HepG2 (cell line): ENCODE data around the gene DOHH. TPM values are rescaled to one million over a fixed set of nuclear protein-coding genes. Genes with fewer than 3 reads are reported as not detected.

Experiments
- ATAC-seq: fragments of 200-7000 bp; cut with Tn5 transposase; 3 replicates; pipeline ENCODE4 v1.9.1; 2020; ENCODE audit warnings: mild to moderate bottlenecking, moderate library complexity
- BruUV-seq: library from RNA; stranded (reverse); fragments of 400-500 nt; replicated peaks from 2 replicates; lab custom pipeline; 2021; lab: Mats Ljungman, UMichigan
- CTCF ChIA-PET: fragments of 300-600 bp; formaldehyde crosslinking; extraction: SDS; loops from one replicate; lab custom pipeline; 2021; ENCODE audit warnings: low total read pairs, inconsistent platforms, low intra/inter-chr PET ratio; lab: Yijun Ruan, JAX
- POLR2A ChIA-PET: fragments of 350-600 bp; sonication (Branson Sonifier 250); formaldehyde crosslinking; loops from one replicate; lab custom pipeline; 2020; ENCODE audit warnings: antibody characterized with exemption, inconsistent platforms; lab: Yijun Ruan, JAX
- DNase-seq: peaks from one replicate; pipeline ENCODE4 v3.0.0-alpha.2; 2015; ENCODE audit warnings: low spot score
- FAIRE-seq: peaks from 3 replicates; lab custom pipeline; 2011; peaks lifted over from hg19 to GRCh38; lab: Jason Lieb, UNC
- H2AFZ ChIP-seq: one replicate; pipeline ENCODE4 v1.6.1; 2011; ENCODE audit warnings: low read length, inconsistent platforms
- H3K27ac ChIP-seq: fragments of 300-600 bp; 3 replicates; pipeline ENCODE4 v1.8.0; 2011; ENCODE audit warnings: mixed run types, mild to moderate bottlenecking, mixed read lengths, low read length, inconsistent platforms; ENCODE audit not compliant: insufficient read depth; ENCODE audit errors: extremely low read length
- H3K27me3 ChIP-seq, 2 experiments: fragments of 200-600 bp in 1 of 2; 2 replicates in 1 of 2; 3 replicates in 1 of 2; pipeline versions ENCODE4 v1.6.0 to v1.8.0; 2011; ENCODE audit warnings: low read length in 2 of 2, mild to moderate bottlenecking in 2 of 2, moderate library complexity in 2 of 2, inconsistent platforms in 1 of 2; ENCODE audit not compliant: insufficient read depth in 2 of 2, control insufficient read depth in 1 of 2
- H3K36me3 ChIP-seq, 2 experiments: fragments of 200-600 bp in 1 of 2; replicated peaks in 1 of 2; 2 replicates in 1 of 2; 3 replicates in 1 of 2; pipeline versions ENCODE4 v1.5.1 to v1.8.0; 2011; ENCODE audit warnings: low read length in 2 of 2, inconsistent platforms in 1 of 2; ENCODE audit not compliant: insufficient read depth in 2 of 2, control insufficient read depth in 1 of 2
- H3K4me1 ChIP-seq: 2 replicates; pipeline ENCODE4 v1.5.1; 2012; ENCODE audit warnings: low read length, inconsistent platforms; ENCODE audit not compliant: insufficient read depth
- H3K4me2 ChIP-seq: 2 replicates; pipeline ENCODE4 v1.6.0; 2011; ENCODE audit warnings: low read depth, low read length, inconsistent platforms
- H3K4me3 ChIP-seq, 3 experiments: fragments of 200-600 bp in 1 of 3; sonication (generic), shearing (Covaris generic) in 1 of 3; replicated peaks in 1 of 3; 2 replicates each; pipeline ENCODE4 v1.5.1; 2011 to 2016; ENCODE audit warnings: low read length in 3 of 3, inconsistent platforms in 2 of 3, low read depth in 2 of 3, mild to moderate bottlenecking in 2 of 3, control low read depth in 1 of 3, mixed read lengths in 1 of 3; ENCODE audit not compliant: insufficient read depth in 1 of 3
- H3K79me2 ChIP-seq: one replicate; pipeline ENCODE4 v1.6.1; 2011; ENCODE audit warnings: low read length, inconsistent platforms; ENCODE audit not compliant: insufficient read depth
- H3K9ac ChIP-seq: 2 replicates; pipeline ENCODE4 v1.6.0; 2011; ENCODE audit warnings: mild to moderate bottlenecking, low read depth, low read length, inconsistent platforms; ENCODE audit not compliant: insufficient read depth
- H3K9me3 ChIP-seq: 2 replicates; pipeline ENCODE4 v1.5.1; 2012; ENCODE audit warnings: mild to moderate bottlenecking, low read length
- H4K20me1 ChIP-seq: 2 replicates; pipeline ENCODE4 v1.6.0; 2011; ENCODE audit warnings: inconsistent platforms, mild to moderate bottlenecking, low read length, moderate library complexity; ENCODE audit not compliant: insufficient read depth
- AGO2 ChIP-seq: fragments of 200-400 bp; formaldehyde crosslinking; optimal IDR thresholded peaks from 2 replicates; pipeline ENCODE3; 2017; ENCODE audit warnings: mild to moderate bottlenecking, low read depth, low read length, moderate library complexity
- ARHGAP35 ChIP-seq: sonication (generic); formaldehyde crosslinking; IDR thresholded peaks from 2 replicates; pipeline ENCODE4 v1.9.0; 2022; ENCODE audit warnings: mild to moderate bottlenecking, inconsistent platforms, moderate library complexity, missing genetic modification reagents, borderline replicate concordance
- E2F2 ChIP-seq: sonication (generic); formaldehyde crosslinking; IDR thresholded peaks from 2 replicates; pipeline ENCODE4 v1.4.0; 2020; ENCODE audit warnings: missing genetic modification reagents, borderline replicate concordance
- HNRNPUL1 ChIP-seq: fragments of 200-400 bp; formaldehyde crosslinking; IDR thresholded peaks from 2 replicates; pipeline ENCODE4 v1.6.1; 2017; ENCODE audit warnings: low read depth, mild to moderate bottlenecking, low read length, moderate library complexity
- KLF15 ChIP-seq: sonication (generic); formaldehyde crosslinking; IDR thresholded peaks from 2 replicates; pipeline ENCODE4 v1.8.1; 2023; ENCODE audit warnings: borderline replicate concordance, mild to moderate bottlenecking, inconsistent platforms, missing genetic modification reagents, mixed read lengths
- LRRFIP1 ChIP-seq: sonication (generic); formaldehyde crosslinking; conservative IDR thresholded peaks from 2 replicates; pipeline ENCODE4 v1.4.0; 2020; ENCODE audit warnings: missing genetic modification reagents
- MED13 ChIP-seq: sonication (generic); formaldehyde crosslinking; IDR thresholded peaks from 2 replicates; pipeline ENCODE4 v1.5.0; 2020; ENCODE audit warnings: missing genetic modification reagents
- SOX6 ChIP-seq, 2 experiments: fragments of 450-650 bp in 1 of 2; sonication (generic) in 1 of 2; formaldehyde crosslinking in 1 of 2; IDR thresholded peaks; 2 replicates each; pipeline versions ENCODE4 v1.4.0 to v1.6.1; 2017 to 2020; ENCODE audit warnings: antibody characterized with exemption in 1 of 2, mild to moderate bottlenecking in 1 of 2, missing genetic modification reagents in 1 of 2
- TARDBP ChIP-seq: sonication (generic); formaldehyde crosslinking; IDR thresholded peaks from 2 replicates; pipeline ENCODE4 v1.8.0; 2022; ENCODE audit warnings: mild to moderate bottlenecking, missing genetic modification reagents
- ZNF253 ChIP-seq: sonication (generic); formaldehyde crosslinking; IDR thresholded peaks from 2 replicates; pipeline ENCODE4 v1.8.0; 2022; ENCODE audit warnings: mild to moderate bottlenecking, missing genetic modification reagents, borderline replicate concordance
- ZNF432 ChIP-seq: sonication (generic); formaldehyde crosslinking; IDR thresholded peaks from 2 replicates; pipeline ENCODE4 v1.5.0; 2020; ENCODE audit warnings: missing genetic modification reagents, mild to moderate bottlenecking, borderline replicate concordance
- ZNF768 ChIP-seq: sonication (generic); formaldehyde crosslinking; IDR thresholded peaks from 2 replicates; pipeline ENCODE4 v1.4.0; 2020; ENCODE audit warnings: missing genetic modification reagents
- ZSCAN20 ChIP-seq: sonication (generic); formaldehyde crosslinking; IDR thresholded peaks from 2 replicates; pipeline ENCODE4 v1.4.0; 2020; ENCODE audit warnings: missing genetic modification reagents, mild to moderate bottlenecking, borderline replicate concordance
- WGBS: methylation state at CpG from one replicate; pipeline ENCODE4 v1.1.6; 2017; ENCODE audit warnings: low lambda C conversion rate; 5-methylcytosine and 5-hydroxymethylcytosine counted together
- in situ Hi-C: cut with HindIII; loops from 2 replicates; pipeline ENCODE4 v1.10.0; 2017; ENCODE audit warnings: low pct_unique_long_range_greater_than_20kb; ENCODE audit not compliant: extremely low pct_ligation_motif_present
- intact Hi-C: fragments of 100-400 bp; cut with micrococcal nuclease; formaldehyde crosslinking; loops from one replicate; pipeline ENCODE4 v1.10.0; 2022; ENCODE audit not compliant: unreplicated experiment
- polyA plus RNA-seq, 8 experiments: library from polyadenylated mRNA; depleted of rRNA in 3 of 8; stranded (reverse) in 7 of 8; unstranded in 1 of 8; fragments of >200 nt; fragmentation: Illumina TruSeq in 4 of 8; extraction: Trizol in 4 of 8; gene quantifications; 2 replicates each; pipeline versions ENCODE4 v1.2.1 to v1.2.3, GENCODE V29; 2011 to 2016; ENCODE audit warnings: low read depth in 4 of 8, missing spikeins in 1 of 8, mixed read lengths in 1 of 8; ENCODE audit not compliant: insufficient read depth in 1 of 8
- total RNA-seq, 5 experiments: library from RNA; depleted of rRNA; stranded (reverse); fragments of >200 nt; fragmentation: Illumina TruSeq; extraction: Trizol; gene quantifications; 2 replicates each; pipeline ENCODE4 v1.2.3, GENCODE V29; 2016; ENCODE audit warnings: low read depth in 1 of 5

DOHH gene
- total and polyA plus RNA-seq, 2 of the 13 experiments (the other 11 are each of a cell fraction or from before 2014, with no cell fraction given) = 3.5 to 13.7 TPM

- no peak overlapping the region for H3K4me3 ChIP-seq
- BruUV-seq = no TSS peak
- TF ChIP-seq AGO2 (peak; percentile 37), ZNF768 (peak; percentile 92), E2F2 (CRISPR knock-in tag) (no peak)
Measured at GRCh38 chr19:3496392-3497273, 3.8 kb downstream of the DOHH start.

GRCh38 chr19:3494559-3494958 lies 5.9 kb downstream of the DOHH start:
- Histone ChIP-seq H2AFZ (no peak overlapping the region), H3K27me3 (no peaks in the 10 kb centered on the region; a peak in 1 of 5 replicates), H4K20me1 (no peaks in the 10 kb centered on the region), H3K4me2 (no peak overlapping the region), H3K79me2 (peaks cover 19% of the 10 kb centered on the region), H3K9ac (no peak overlapping the region), H3K4me3 (no peak overlapping the region), H3K36me3 (peaks cover 11 to 50% of the 10 kb centered on the region in 2 experiments; a peak in 4 of 5 replicates), H3K9me3 (no peaks in the 10 kb centered on the region), H3K27ac (no peak overlapping the region), H3K4me1 (peaks cover 21% of the 10 kb centered on the region)
- ChIA-PET POLR2A (interaction anchor here (1.0 kb wide), 1 partner anchor 14 kb away, joined by 3 read pairs; the partner anchor contains the start of gene SMIM24), CTCF (no interaction called here)
- in situ Hi-C loops (no loop called here), intact Hi-C loops (no loop called here)
- WGBS = over 99% methylated on average over 9 of the region's 18 CpGs
- FAIRE-seq = no peak
- no peak for ATAC-seq
- BruUV-seq = no TSS peak
- no peak for DNase-seq
- TF ChIP-seq ZSCAN20 (no peak), ZNF432 (no peak), ARHGAP35 (CRISPR knock-in tag) (no peak), MED13 (CRISPR knock-in tag) (no peak), ZNF253 (CRISPR knock-in tag) (no peak), TARDBP (CRISPR knock-in tag) (no peak), SOX6 (IDR thresholded peaks at IDR 0.05) (no peak), SOX6 (CRISPR knock-in tag; IDR thresholded peaks at IDR 0.05) (no peak), LRRFIP1 (CRISPR knock-in tag) (no peak), KLF15 (no peak), HNRNPUL1 (no peak)

More at GRCh38 chr19:3496392-3497273, 3.8 kb downstream of the DOHH start:
- no peak overlapping the region for H3K27ac ChIP-seq
- ATAC-seq = no peak
- peaks cover 27% of the 10 kb centered on the region for H3K79me2 ChIP-seq
- ChIA-PET POLR2A (no interaction called here), CTCF (no interaction called here)
- no peaks in the 10 kb centered on the region for H4K20me1 ChIP-seq
- peaks cover 33% of the 10 kb centered on the region for H3K4me1 ChIP-seq
- in situ Hi-C loops (no loop called here), intact Hi-C loops (no loop called here)
- peaks cover 9 to 48% of the 10 kb centered on the region in 2 experiments; a peak in 4 of 5 replicates for H3K36me3 ChIP-seq
- no peak for DNase-seq
- no peak overlapping the region for H3K4me2 ChIP-seq
- H3K9me3 ChIP-seq = no peaks in the 10 kb centered on the region
- no peak overlapping the region for H3K9ac ChIP-seq
- no peak overlapping the region for H2AFZ ChIP-seq
- 97% methylated on average over 30 of the region's 32 CpGs for WGBS
- no peak for FAIRE-seq
- H3K27me3 ChIP-seq = no peaks in the 10 kb centered on the region; a peak in 2 of 5 replicates
